ACC112 (cell line): Measurements from ENCODE around the gene BRD4.

ENCODE experiments used
- H2AFZ ChIP-seq: fragments of 200-600 bp; sonication (generic); one replicate; pipeline ENCODE4 v1.6.0; 2017; ENCODE audit warnings: antibody characterized with exemption, low read length; ENCODE audit not compliant: unreplicated experiment
- H3K27ac ChIP-seq: fragments of 200-600 bp; sonication (generic); 2 replicates; pipeline ENCODE4 v1.5.1; 2014; ENCODE audit warnings: low read depth, mild to moderate bottlenecking, antibody characterized with exemption, low read length, moderate library complexity
- H3K27me3 ChIP-seq: fragments of 200-600 bp; sonication (generic); 2 replicates; pipeline ENCODE4 v1.6.1; 2014; ENCODE audit warnings: mild to moderate bottlenecking, antibody characterized with exemption, low read length, moderate library complexity, mixed read lengths; ENCODE audit not compliant: insufficient read depth
- H3K36me3 ChIP-seq: fragments of 200-600 bp; sonication (generic); 2 replicates; pipeline ENCODE4 v1.6.1; 2016; ENCODE audit warnings: mild to moderate bottlenecking, antibody characterized with exemption, low read length, moderate library complexity, mixed read lengths; ENCODE audit not compliant: insufficient read depth
- H3K4me1 ChIP-seq: fragments of 200-600 bp; sonication (generic); one replicate; pipeline ENCODE4 v1.6.1; 2016; ENCODE audit warnings: low read length, mixed read lengths; ENCODE audit not compliant: insufficient read depth, unreplicated experiment, control insufficient read depth
- H3K4me3 ChIP-seq: fragments of 200-600 bp; sonication (generic); 2 replicates; pipeline ENCODE4 v1.5.1; 2014; ENCODE audit warnings: mild to moderate bottlenecking, low read depth, low read length
- H3K79me2 ChIP-seq: fragments of 200-600 bp; sonication (generic); one replicate; pipeline ENCODE4 v1.6.0; 2016; ENCODE audit warnings: low read length; ENCODE audit not compliant: control insufficient read depth, unreplicated experiment, insufficient read depth

Gene BRD4

DNA sequence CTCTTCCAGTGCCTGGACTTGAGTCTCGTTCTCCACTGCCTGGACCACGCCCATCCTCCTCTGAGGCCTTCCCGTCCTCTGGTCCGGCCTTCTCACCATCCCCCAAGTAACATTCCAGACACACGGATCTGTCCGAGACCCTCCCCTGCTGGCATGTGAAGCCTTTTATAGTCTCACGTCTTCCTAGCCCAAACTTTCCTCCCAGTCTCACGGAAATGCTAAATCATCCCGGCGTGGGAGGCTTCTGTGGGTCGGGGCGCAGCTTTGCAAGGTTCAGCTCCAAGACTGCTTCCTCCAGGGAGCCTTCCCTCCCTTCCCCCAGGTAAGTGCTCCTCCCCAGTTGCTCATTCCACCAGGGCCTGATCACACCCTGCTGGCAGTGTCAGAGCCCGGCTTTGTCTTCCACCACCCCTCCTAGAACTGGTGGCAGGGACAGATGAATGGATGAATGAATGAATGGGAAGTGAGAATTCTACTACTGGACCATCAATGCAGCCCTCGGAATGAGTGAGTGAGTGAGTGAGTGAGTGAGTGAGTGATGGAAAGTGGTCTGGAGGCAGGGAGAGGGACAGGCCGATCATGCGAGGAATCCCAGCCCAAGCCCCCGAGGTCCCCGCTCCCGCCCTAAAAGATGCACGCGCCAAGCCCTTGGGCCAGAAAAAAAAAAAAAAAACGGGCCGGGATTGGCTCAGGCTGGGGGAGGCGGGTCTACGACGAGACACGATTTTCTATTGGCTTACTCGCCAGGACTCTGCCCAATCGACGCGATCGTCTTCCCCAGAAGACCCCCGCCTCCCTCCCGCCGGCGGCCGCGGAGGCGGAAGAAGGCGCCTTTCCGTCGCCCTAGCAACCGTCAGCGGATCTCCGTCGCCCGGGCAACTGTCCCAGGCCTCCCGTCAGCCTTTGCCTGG, 109.3 kb downstream of the BRD4 start:
- Histone ChIP-seq H2AFZ (peak overlapping the region; percentile 16), H3K4me3 (peak overlapping the region; percentile 81), H3K36me3 (no peaks in the 10 kb centered on the region), H3K27ac (peak overlapping the region; percentile 68), H3K4me1 (peaks cover 8% of the 10 kb centered on the region), H3K27me3 (no peaks in the 10 kb centered on the region), H3K79me2 (no peaks in the 10 kb centered on the region)

DNA sequence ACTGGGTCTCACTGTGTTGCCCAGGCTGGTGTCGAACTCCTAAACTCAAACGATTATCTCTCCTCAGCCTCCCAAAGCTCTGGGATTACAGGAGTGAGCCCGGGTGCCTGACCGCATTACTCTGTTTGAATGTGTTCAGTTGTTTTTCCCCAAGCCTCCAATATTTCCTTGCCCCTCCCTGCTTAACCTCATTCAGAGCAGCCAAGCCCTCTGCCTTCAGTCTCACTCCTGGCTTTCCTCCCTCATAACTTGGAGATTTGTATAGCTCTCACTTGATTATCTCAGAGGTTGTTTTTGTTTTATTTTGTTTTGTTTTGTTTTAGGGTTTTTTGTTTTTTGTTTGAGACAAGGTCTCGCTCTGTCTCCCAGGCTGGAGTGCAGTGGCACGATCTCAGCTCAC, 111.5 kb downstream of the BRD4 start:
- Histone ChIP-seq H3K4me3 (no peak overlapping the region), H3K4me1 (peaks cover 8% of the 10 kb centered on the region), H3K79me2 (no peaks in the 10 kb centered on the region), H3K27me3 (no peaks in the 10 kb centered on the region), H3K36me3 (no peaks in the 10 kb centered on the region), H3K27ac (no peak overlapping the region), H2AFZ (no peak overlapping the region)

- no peak overlapping the region for H2AFZ ChIP-seq
- no peak overlapping the region for H3K27ac ChIP-seq
- H3K27me3 ChIP-seq, result no peaks in the 10 kb centered on the region
- no peak overlapping the region for H3K4me3 ChIP-seq
- H3K79me2 ChIP-seq, result no peaks in the 10 kb centered on the region
- peaks cover 13% of the 10 kb centered on the region for H3K4me1 ChIP-seq
- H3K36me3 ChIP-seq, result no peaks in the 10 kb centered on the region
Observed at GRCh38 chr19:15218501-15218900, 113.8 kb downstream of the BRD4 start.

DNA sequence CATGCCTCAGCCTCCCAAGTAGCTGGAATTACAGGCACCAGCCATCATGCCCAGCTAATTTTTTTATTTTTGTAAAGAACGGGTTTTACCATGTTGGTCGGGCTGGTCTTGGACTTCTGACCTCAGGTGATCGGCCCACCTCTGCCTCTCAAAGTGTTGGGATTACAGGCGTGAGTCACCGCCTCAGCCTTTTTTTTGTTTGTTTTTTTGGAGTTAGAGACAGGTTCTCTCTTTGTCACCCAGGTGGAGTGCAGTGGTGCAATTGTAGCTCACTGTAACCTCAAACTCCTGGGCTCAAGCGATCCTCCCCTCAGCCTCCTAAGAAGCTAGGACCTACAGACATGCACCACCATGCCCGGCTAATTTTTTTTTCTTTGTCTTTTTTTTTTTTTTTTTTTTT, 116.0 kb downstream of the BRD4 start:
- Histone ChIP-seq H3K27ac (no peak overlapping the region), H3K79me2 (no peaks in the 10 kb centered on the region), H3K4me1 (peaks cover 9% of the 10 kb centered on the region), H3K36me3 (no peaks in the 10 kb centered on the region), H2AFZ (no peak overlapping the region), H3K4me3 (no peak overlapping the region), H3K27me3 (no peaks in the 10 kb centered on the region)

- peaks cover 21% of the 10 kb centered on the region for H3K4me1 ChIP-seq
Observed at GRCh38 chr19:15213715-15214381, 118.5 kb downstream of the BRD4 start.

GRCh38 chr19:15212711-15213110, 119.6 kb downstream of the BRD4 start:
- Histone ChIP-seq H3K27ac (no peak overlapping the region), H3K4me1 (peaks cover 21% of the 10 kb centered on the region), H3K27me3 (no peaks in the 10 kb centered on the region), H3K36me3 (no peaks in the 10 kb centered on the region), H3K4me3 (no peak overlapping the region), H3K79me2 (no peaks in the 10 kb centered on the region), H2AFZ (no peak overlapping the region)

More at GRCh38 chr19:15213715-15214381, 118.5 kb downstream of the BRD4 start:
- H2AFZ ChIP-seq, result no peak overlapping the region
- no peaks in the 10 kb centered on the region for H3K36me3 ChIP-seq
- H3K27ac ChIP-seq, result peak overlapping the region; percentile 4; the same call in 1 of the 2 replicates
- no peaks in the 10 kb centered on the region for H3K79me2 ChIP-seq
- H3K27me3 ChIP-seq, result no peaks in the 10 kb centered on the region
- no peak overlapping the region for H3K4me3 ChIP-seq

- no peak overlapping the region for H2AFZ ChIP-seq
- no peak overlapping the region for H3K4me3 ChIP-seq
- H3K79me2 ChIP-seq, result no peaks in the 10 kb centered on the region
- peaks cover 21% of the 10 kb centered on the region for H3K4me1 ChIP-seq
- H3K27me3 ChIP-seq, result no peaks in the 10 kb centered on the region
- no peaks in the 10 kb centered on the region for H3K36me3 ChIP-seq
- H3K27ac ChIP-seq, result peak overlapping the region; percentile 92
Observed at GRCh38 chr19:15210323-15210781, 122.0 kb downstream of the BRD4 start.

DNA sequence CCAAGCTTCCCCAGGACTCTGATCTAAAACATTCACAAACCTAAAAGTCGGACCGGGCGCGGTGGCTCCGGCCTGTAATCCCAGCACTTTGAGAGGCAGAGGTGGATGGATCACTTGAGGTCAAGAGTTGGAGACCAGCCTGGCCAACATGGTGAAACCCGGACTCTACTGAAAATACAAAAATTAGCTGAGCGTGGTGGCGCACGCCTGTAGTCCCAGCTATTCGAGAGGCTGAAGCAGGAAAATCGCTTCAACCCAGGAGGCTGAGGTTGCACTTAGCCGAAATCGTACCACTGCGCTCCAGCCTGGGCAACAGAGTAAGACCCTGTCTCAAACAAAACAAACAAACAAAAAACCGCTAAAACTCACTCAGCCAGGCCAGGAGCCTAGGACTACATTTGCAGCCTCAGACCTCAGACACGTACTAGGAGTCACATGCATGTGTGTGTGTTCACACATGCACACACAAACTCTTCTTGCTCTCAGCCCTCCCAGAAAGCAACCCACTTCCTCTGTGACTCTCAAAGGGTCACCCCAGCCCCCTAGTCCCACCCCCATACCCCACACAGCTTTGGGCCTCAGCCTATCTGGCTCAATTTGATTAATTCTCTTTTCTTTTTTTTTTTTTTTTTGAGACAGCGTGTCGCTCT, 130.8 kb downstream of the BRD4 start:
- H3K4me3 ChIP-seq, result peak overlapping the region; percentile 92; the same call in 1 of the 2 replicates
- H3K27ac ChIP-seq, result no peak overlapping the region
- no peaks in the 10 kb centered on the region for H3K36me3 ChIP-seq
- no peaks in the 10 kb centered on the region for H3K27me3 ChIP-seq
- no peak overlapping the region for H2AFZ ChIP-seq
- H3K4me1 ChIP-seq, result peaks cover 6% of the 10 kb centered on the region
- H3K79me2 ChIP-seq, result no peaks in the 10 kb centered on the region

GRCh38 chr19:15200553-15201364, 131.6 kb downstream of the BRD4 start, which contains the start of gene NOTCH3:
NOTCH3 (minus strand) TSS chr19:15200995; CDS start chr19:15200905, 90 bp downstream.
- H3K27me3 ChIP-seq, result no peaks in the 10 kb centered on the region
- H3K36me3 ChIP-seq, result no peaks in the 10 kb centered on the region
- H3K4me1 ChIP-seq, result peaks cover 6% of the 10 kb centered on the region
- H3K27ac ChIP-seq, result peak within 1 kb of the TSS; percentile 48; the same call in 1 of the 2 replicates
- H3K79me2 ChIP-seq, result no peaks in the 10 kb centered on the region
- H3K4me3 ChIP-seq, result peak within 1 kb of the TSS; percentile 92
- no peak within 1 kb of the TSS for H2AFZ ChIP-seq
